DOHH2 (cell line): ENCODE measurements around the gene GSTM4.

Source experiments
- CTCF ChIP-seq: fragments of 200-600 bp; sonication (generic); IDR thresholded peaks from one replicate; pipeline ENCODE4 v1.5.1; 2014; ENCODE audit warnings: antibody characterized with exemption, mild to moderate bottlenecking, low read depth, low read length; ENCODE audit not compliant: poor library complexity, severe bottlenecking
- EZH2phosphoT487 ChIP-seq: fragments of 200-600 bp; sonication (generic); IDR thresholded peaks from 2 replicates; pipeline ENCODE4 v1.6.1; 2017; ENCODE audit warnings: borderline replicate concordance, mild to moderate bottlenecking, antibody characterized with exemption, low read length, moderate library complexity, mixed read lengths

GRCh38 chr1:109641861-109642260 lies 14.0 kb upstream of the GSTM4 start:
- TF ChIP-seq CTCF = no peak
- no peak for TF ChIP-seq EZH2phosphoT487
